Keratinocyte (primary cell): ENCODE results near the gene ITPR2. TPM values are rescaled to one million over a fixed set of nuclear protein-coding genes. Genes with fewer than 3 reads are reported as not detected.

Experiments used
- DNase-seq: peaks from one replicate; pipeline ENCODE4 v3.0.0-alpha.2; 2011; ENCODE audit warnings: low read depth, missing footprints, low spot score
- FAIRE-seq: peaks from 2 replicates; lab custom pipeline; 2011; peaks lifted over from hg19 to GRCh38; lab: Jason Lieb, UNC
- H2AFZ ChIP-seq: 2 replicates; pipeline ENCODE4 v1.6.0; 2012; ENCODE audit warnings: low read length, control low read depth, inconsistent platforms; ENCODE audit not compliant: control insufficient read depth
- H3K27ac ChIP-seq: 2 replicates; pipeline ENCODE4 v1.5.1; 2011; ENCODE audit warnings: low read length; ENCODE audit not compliant: control insufficient read depth, insufficient read depth
- H3K27me3 ChIP-seq: 3 replicates; pipeline ENCODE4 v1.6.0; 2011; ENCODE audit warnings: low read length; ENCODE audit not compliant: control insufficient read depth, insufficient read depth; ENCODE audit errors: extremely low read depth
- H3K36me3 ChIP-seq, 2 experiments: 2 replicates in 1 of 2; 3 replicates in 1 of 2; pipeline ENCODE4 v1.5.1; 2011; ENCODE audit warnings: low read length in 2 of 2, mild to moderate bottlenecking in 1 of 2; ENCODE audit not compliant: control insufficient read depth in 2 of 2, insufficient read depth in 2 of 2; ENCODE audit errors: extremely low read depth in 1 of 2
- H3K4me1 ChIP-seq: 3 replicates; pipeline ENCODE4 v1.5.1; 2011; ENCODE audit warnings: low read length; ENCODE audit not compliant: control insufficient read depth, insufficient read depth; ENCODE audit errors: extremely low read depth
- H3K4me2 ChIP-seq: 3 replicates; pipeline ENCODE4 v1.6.0; 2011; ENCODE audit warnings: low read depth, low read length; ENCODE audit not compliant: control insufficient read depth, insufficient read depth; ENCODE audit errors: extremely low read depth
- H3K4me3 ChIP-seq, 3 experiments: fragments of 200-600 bp in 1 of 3; sonication (generic) in 1 of 3; 2 replicates in 2 of 3; 3 replicates in 1 of 3; pipeline ENCODE4 v1.5.1; 2011 to 2016; ENCODE audit warnings: low read length in 3 of 3, mild to moderate bottlenecking in 3 of 3, control low read depth in 2 of 3, inconsistent platforms in 1 of 3, low read depth in 1 of 3, mixed read lengths in 1 of 3, mixed run types in 1 of 3, moderate library complexity in 1 of 3; ENCODE audit not compliant: control insufficient read depth in 2 of 3, insufficient read depth in 2 of 3; ENCODE audit errors: extremely low read depth in 1 of 3
- H3K79me2 ChIP-seq: 2 replicates; pipeline ENCODE4 v1.6.0; 2012; ENCODE audit warnings: low read length; ENCODE audit not compliant: control insufficient read depth, insufficient read depth
- H3K9ac ChIP-seq: 3 replicates; pipeline ENCODE4 v1.6.0; 2011; ENCODE audit warnings: low read length; ENCODE audit not compliant: control insufficient read depth, insufficient read depth; ENCODE audit errors: extremely low read depth
- H3K9me1 ChIP-seq: 3 replicates; pipeline ENCODE4 v1.6.0; 2011; ENCODE audit warnings: low read length; ENCODE audit not compliant: control insufficient read depth, insufficient read depth; ENCODE audit errors: extremely low read depth
- H3K9me3 ChIP-seq: 2 replicates; pipeline ENCODE4 v1.5.1; 2012; ENCODE audit warnings: low read depth, low read length; ENCODE audit not compliant: control insufficient read depth
- H4K20me1 ChIP-seq: 3 replicates; pipeline ENCODE4 v1.6.0; 2011; ENCODE audit warnings: low read length; ENCODE audit not compliant: control insufficient read depth, insufficient read depth; ENCODE audit errors: extremely low read depth
- CTCF ChIP-seq, 3 experiments: IDR thresholded peaks in 1 of 3; conservative IDR thresholded peaks in 1 of 3; optimal IDR thresholded peaks in 1 of 3; 2 replicates in 2 of 3; 3 replicates in 1 of 3; pipeline versions ENCODE3 to v1.5.1; 2011; ENCODE audit warnings: low read length in 3 of 3, mild to moderate bottlenecking in 3 of 3, moderate library complexity in 2 of 3, control low read depth in 1 of 3, inconsistent platforms in 1 of 3; ENCODE audit not compliant: insufficient read depth in 2 of 3; ENCODE audit errors: extremely low read depth in 1 of 3
- EZH2 ChIP-seq: IDR thresholded peaks from one replicate; pipeline ENCODE4 v1.6.1; 2012; ENCODE audit warnings: inconsistent platforms, mild to moderate bottlenecking, low read length, moderate library complexity
- dilution Hi-C: fragments of 300-500 bp; cut with MboI; formaldehyde crosslinking; loops from one replicate; pipeline ENCODE4 v1.7.0; 2020; ENCODE audit warnings: low sequenced_read_pairs; ENCODE audit not compliant: extremely low pct_ligation_motif_present
- polyA plus RNA-seq, 5 experiments: library from polyadenylated mRNA; depleted of rRNA in 3 of 5; stranded (reverse) in 3 of 5; stranded (forward) in 1 of 5; unstranded in 1 of 5; fragments of >200 nt; gene quantifications; 1 replicate in 1 of 5; 2 replicates in 3 of 5; 3 replicates in 1 of 5; pipeline versions ENCODE4 v1.2.1 to v1.2.3, GENCODE V29; 2011 to 2012; ENCODE audit warnings: missing spikeins in 2 of 5, low read depth in 1 of 5, low replicate concordance in 1 of 5

The ITPR2 gene
- polyA plus RNA-seq, 1 donor (not counting 4 experiments of a cell fraction or from before 2014, with no cell fraction given), result 7.6 TPM

GRCh38 chr12:26818201-26818600 is 14.8 kb downstream of the ITPR2 start:
- FAIRE-seq (no peak), DNase-seq (no peak)
- Histone ChIP-seq H3K27ac (no peak overlapping the region), H4K20me1 (no peaks in the 10 kb centered on the region), H3K9me1 (peaks cover 2% of the 10 kb centered on the region), H2AFZ (no peak overlapping the region), H3K79me2 (peaks cover 9% of the 10 kb centered on the region), H3K4me3 (no peak overlapping the region), H3K4me2 (no peak overlapping the region), H3K27me3 (no peaks in the 10 kb centered on the region), H3K9ac (no peak overlapping the region), H3K9me3 (no peaks in the 10 kb centered on the region), H3K36me3 (no peaks in the 10 kb centered on the region), H3K4me1 (peaks cover 22% of the 10 kb centered on the region)
- TF ChIP-seq CTCF (optimal IDR thresholded peaks at IDR 0.05 in 1 of 3, IDR thresholded peaks at IDR 0.05 in 1 of 3, conservative IDR thresholded peaks at IDR 0.05 in 1 of 3; ENCODE audit: extremely low read depth in 1 of 3, insufficient read depth in 2 of 3, low read length in 3 of 3) (no peak), EZH2 (no peak)
- dilution Hi-C loops, result no loop called here

DNA sequence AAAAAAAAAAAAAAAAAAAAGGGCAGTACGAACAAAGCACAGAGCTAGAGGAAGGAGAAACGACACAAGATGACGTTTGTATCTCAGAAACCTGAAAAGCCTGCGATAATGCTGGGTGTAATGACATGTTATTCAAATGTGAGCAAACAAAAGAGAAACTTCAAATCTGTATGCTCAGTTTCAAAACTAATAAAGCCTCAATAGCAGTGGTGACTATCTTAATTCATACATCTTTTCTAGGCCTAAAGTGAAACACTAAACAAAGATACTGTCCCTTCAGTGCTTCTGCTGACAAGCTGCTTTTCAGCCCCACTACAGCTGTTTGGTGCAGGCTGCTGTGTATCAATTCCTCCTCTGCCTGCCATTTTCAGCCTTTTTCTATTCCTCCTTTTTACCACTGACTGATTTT is 15.8 kb downstream of the ITPR2 start:
- H3K9me1 ChIP-seq, result peaks cover 2% of the 10 kb centered on the region
- H3K4me2 ChIP-seq, result no peak overlapping the region
- no peaks in the 10 kb centered on the region for H4K20me1 ChIP-seq
- TF ChIP-seq CTCF (optimal IDR thresholded peaks at IDR 0.05 in 1 of 3, IDR thresholded peaks at IDR 0.05 in 1 of 3, conservative IDR thresholded peaks at IDR 0.05 in 1 of 3; ENCODE audit: extremely low read depth in 1 of 3, insufficient read depth in 2 of 3, low read length in 3 of 3) (no peak), EZH2 (no peak)
- H3K9me3 ChIP-seq, result no peaks in the 10 kb centered on the region
- no peak overlapping the region for H3K9ac ChIP-seq
- H3K27ac ChIP-seq, result no peak overlapping the region
- peaks cover 9% of the 10 kb centered on the region for H3K79me2 ChIP-seq
- no peaks in the 10 kb centered on the region for H3K36me3 ChIP-seq
- peaks cover 11% of the 10 kb centered on the region for H3K4me1 ChIP-seq
- dilution Hi-C loops, result no loop called here
- FAIRE-seq, result no peak
- DNase-seq, result no peak
- no peak overlapping the region for H2AFZ ChIP-seq
- no peaks in the 10 kb centered on the region for H3K27me3 ChIP-seq
- no peak overlapping the region for H3K4me3 ChIP-seq
